ENCODE measurements around the gene OR13J1.

OR13J1 gene

DNA sequence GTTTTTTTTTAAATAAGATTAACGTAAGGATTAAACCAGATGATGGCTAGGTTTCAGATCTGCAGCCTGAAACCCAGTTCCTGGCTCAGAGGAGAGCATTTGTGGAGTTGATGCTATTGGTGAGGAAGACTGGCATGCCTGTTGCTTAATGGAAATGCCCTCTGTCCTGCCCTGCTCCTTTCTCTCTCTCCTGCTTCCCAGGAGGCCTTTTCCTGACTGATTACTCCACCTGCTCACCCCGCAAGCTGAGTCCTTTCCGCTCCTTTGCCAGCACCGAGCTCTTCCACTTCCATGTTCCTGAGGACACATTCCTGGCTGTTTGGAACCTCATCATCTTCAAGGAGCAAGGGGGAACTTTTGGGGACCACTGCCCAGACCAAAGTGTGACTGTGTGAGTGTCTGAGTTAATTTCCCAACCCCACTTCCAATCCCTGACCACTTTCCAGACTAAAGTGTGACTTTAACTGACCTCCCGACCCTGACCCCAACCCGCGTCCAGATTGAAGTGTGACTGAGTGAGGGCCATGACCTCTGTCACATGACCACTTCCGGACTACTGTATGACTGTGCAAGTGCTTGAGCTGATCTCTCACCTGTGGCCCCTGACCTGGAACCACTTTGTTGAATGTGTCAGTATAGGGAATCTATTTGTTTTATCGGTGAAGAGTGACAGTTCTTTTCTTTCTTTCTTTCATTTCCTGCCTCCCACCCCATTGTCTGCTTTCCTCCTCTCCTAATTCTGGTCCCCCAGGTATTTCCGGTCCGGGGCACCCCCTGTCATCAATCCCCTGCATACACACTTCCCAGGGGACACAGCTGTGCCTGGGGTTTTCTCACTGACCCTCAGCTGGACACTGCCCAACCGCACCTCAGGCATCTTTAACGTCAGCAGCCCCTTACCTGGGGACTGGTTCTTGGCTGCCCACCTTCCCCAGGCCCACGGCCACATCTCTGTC, 35.7 kb downstream of the OR13J1 start:
- DNase-seq (ENCODE audit: low spot score), result no peak

GRCh38 chr9:35832814-35833213, 37.4 kb downstream of the OR13J1 start:
- no peak for DNase-seq (ENCODE audit: low spot score)

- no peak for DNase-seq (ENCODE audit: low spot score)
These were observed 39.2 kb downstream of the OR13J1 start for GRCh38 chr9:35831040-35831439.

- no peak for DNase-seq (ENCODE audit: low spot score)
These were observed 40.5 kb downstream of the OR13J1 start for GRCh38 chr9:35829764-35830096.

- peak; percentile 98 for DNase-seq (ENCODE audit: low spot score)
These were observed 41.0 kb downstream of the OR13J1 start, which contains the start of gene TMEM8B for GRCh38 chr9:35829084-35829763. Gene TMEM8B (plus strand): TSS chr9:35829228. CDS start chr9:35829448, 220 bp downstream.

- no peak for DNase-seq (ENCODE audit: low spot score)
These were observed 41.5 kb downstream of the OR13J1 start, which contains the start of gene FAM221B for GRCh38 chr9:35828716-35829083. Gene FAM221B (minus strand): TSS chr9:35828732. CDS start chr9:35826161, 2,571 bp downstream.

DNA sequence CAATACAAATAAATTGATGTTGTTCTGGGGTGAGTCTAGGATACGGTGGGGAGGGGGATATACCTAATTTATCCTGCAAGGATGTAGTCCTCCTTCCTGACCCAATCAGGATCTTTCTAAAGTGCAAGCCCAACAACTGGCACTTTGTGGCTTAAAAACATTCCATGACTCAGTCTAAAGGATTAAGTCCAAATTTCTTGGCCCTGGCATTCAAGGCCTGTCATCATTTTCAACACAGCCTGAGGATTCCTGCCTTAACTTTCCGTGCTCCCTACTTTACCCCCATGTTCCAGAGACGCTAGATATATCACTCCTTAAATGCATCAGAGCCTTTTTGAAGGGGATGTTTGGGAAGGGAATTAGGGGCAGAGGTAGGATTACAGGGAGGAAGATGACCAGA, 42.7 kb downstream of the OR13J1 start:
- peak; percentile 31 for DNase-seq (ENCODE audit: low spot score)

- DNase-seq (ENCODE audit: low spot score), result peak; percentile 55
These were observed 44.0 kb downstream of the OR13J1 start for GRCh38 chr9:35826071-35826701.

- DNase-seq (ENCODE audit: low spot score), result no peak
These were observed 47.3 kb downstream of the OR13J1 start for GRCh38 chr9:35822926-35823325.

DNA sequence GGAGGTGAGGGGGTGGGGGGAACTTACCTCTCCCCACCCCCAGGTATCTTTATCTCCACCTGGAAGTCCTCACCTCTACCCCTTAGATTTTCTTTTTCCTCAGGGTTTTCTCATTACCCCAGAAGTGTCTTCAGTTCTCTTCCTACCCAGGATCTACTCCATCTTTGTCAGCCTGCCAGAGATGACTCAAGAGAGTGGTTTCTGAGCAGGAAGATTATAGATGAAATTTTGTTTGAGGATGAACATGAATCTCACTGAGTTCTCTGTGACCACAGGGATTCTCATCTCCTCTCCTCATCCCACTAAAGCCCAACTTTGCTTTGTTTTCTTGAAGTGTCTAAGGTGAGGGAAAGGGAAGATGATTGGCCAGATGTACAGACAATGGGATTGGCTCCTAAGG, 50.1 kb downstream of the OR13J1 start:
- peak; percentile 65 for DNase-seq (ENCODE audit: low spot score)
